ENCODE data around the gene GAREM1. TPM values are rescaled to one million over a fixed set of nuclear protein-coding genes. Genes with fewer than 3 reads are reported as not detected.
"Not testable (repeated sequence)": the region's sequence is repeated elsewhere in the genome, so short reads cannot be mapped to it uniquely, and the experiment has no call there.

Gene GAREM1
- total RNA-seq, 1 experiment from 2014 or later, result 0.41 TPM

DNA sequence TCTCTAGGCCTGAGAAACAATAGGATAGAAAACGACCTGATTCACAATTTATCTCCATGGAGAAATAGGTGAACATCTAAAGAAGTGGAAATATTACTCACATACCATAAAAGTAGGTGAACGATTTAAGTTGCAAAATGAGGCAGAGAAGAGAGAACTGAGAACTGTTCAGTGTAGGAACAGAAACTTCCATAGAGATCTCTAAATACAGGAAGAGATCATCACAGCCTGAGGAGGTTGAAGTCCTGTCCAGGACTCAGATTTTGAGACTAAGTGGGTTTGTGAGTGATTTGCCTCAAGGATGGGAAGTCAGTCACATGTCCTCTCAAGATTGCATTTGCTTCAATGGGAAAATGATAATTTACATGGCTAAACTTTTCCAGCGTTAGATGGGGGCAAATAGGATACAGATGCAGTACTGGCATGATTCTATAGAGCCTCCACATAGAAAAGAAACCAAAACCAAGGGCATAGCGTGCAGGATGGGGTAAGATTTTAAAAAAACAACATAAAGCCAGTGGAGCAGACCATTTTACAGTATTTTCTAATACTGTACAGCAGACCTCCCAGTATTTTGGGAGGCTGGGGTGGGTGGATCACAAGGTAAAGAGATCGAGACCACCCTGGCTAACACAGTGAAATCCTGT lies 212.0 kb downstream of the GAREM1 start:
- in situ Hi-C loops (cut with HindIII; ENCODE audit: low pct_unique_long_range_greater_than_20kb, low sequenced_read_pairs), result no loop called here
- DNase-seq (ENCODE audit: low read depth), result no peak

DNA sequence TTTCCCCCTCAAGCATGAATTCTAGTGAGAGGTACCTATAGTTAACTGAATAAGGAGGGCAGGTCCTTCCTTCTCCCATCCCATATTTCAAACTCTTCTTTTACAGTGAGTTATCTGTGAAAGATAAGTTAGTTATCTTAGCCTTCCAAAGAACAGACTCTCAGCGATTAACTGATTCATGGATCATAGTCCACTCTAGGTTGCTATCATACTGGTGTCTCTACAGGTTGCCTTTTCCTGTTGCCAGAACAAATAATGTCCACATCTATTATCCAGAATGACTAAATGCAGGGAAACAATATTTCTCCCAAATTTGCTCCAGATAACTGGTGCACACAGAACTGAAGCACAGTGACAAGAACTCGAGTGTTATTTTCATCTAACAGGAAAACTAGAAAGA lies 212.5 kb downstream of the GAREM1 start:
- in situ Hi-C loops (cut with HindIII; ENCODE audit: low pct_unique_long_range_greater_than_20kb, low sequenced_read_pairs), result no loop called here
- no peak for DNase-seq (ENCODE audit: low read depth)

DNA sequence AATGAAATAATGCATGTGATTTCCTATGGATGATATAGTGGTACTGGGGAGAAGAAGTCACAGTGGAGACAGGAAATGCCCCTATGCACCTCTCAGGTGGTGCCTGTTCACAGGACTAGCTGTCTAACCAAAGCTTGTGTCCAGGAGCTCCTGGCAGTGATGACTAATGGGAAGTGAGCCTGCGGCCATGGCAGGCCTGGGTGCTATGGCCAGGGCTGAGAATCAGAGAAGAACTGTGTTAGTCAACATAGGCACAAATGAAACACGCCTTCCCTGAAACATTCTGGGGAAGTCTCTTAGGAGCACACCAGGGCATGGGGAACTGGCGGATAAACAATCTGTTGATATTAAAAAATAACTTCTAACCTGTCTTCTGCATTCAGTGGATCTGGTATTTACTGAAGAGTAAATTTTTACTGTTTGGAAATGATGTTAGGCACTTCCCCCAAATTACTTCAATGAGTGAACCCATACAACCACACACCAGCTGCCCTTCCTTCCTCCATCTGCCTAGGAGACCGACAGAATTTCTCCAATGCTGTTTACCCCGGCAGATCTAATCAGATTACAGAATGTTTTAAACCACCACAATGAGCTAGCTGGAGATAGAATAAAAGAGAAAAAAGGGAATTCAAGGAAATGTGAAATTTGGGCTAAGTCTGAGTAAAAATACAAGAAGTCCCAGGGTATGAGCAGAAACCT lies 213.4 kb downstream of the GAREM1 start:
- in situ Hi-C loops (cut with HindIII; ENCODE audit: low pct_unique_long_range_greater_than_20kb, low sequenced_read_pairs), result no loop called here
- DNase-seq (ENCODE audit: low read depth), result no peak

DNA sequence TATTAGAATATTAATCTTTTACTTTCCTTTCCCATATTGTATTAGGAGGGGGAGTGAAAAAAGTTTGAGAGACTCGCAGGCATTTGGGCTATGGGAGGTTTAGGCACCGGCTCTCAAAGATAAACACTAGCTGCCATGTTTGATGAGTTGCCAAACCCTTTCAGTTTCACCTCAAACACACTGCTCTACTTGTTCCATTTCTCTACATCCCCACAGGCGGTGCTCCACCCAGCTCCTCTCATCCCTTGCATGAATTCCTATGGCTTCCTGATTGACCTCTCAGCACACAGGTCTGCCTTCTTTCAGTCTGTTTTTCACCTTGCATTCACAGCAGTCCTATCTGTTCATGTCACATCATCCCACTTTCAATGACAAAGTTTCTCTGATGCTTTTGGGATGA lies 215.1 kb downstream of the GAREM1 start:
- in situ Hi-C loops (cut with HindIII; ENCODE audit: low pct_unique_long_range_greater_than_20kb, low sequenced_read_pairs), result no loop called here

DNA sequence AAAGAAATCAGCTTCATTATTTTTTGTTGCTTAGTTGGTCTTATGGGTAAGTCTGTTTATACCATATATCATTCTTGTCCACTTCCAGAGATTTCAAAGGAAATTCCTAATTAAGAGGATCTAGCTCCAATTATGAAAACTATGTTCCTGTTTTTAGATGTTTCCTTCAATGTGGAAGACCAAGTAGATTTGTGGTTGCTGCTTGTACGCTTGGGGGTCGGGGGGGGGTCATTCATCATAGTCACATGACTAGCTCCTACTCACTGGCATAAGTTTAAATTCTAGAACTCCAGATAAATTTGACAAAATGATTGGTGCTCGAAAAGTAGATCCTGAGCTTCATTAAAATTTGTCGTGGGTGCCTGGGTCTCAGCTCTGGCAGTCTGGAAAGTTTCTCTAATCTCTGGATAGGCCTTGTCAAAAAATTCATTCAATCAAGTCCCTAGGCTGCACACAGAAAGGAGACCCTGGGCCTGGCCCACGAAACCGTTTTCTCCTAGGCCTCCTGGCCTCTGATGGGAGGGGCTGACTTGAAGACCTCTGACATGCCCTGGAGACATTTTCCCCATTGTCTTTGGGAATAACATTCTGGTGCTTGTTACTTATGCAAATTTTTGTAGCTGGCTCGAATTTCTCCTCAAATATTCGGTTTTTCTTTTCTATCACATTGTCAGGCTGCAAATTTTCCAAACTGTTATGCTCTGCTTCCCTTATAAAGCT lies 218.4 kb downstream of the GAREM1 start:
- no peak for DNase-seq (ENCODE audit: low read depth)
- in situ Hi-C loops (cut with HindIII; ENCODE audit: low pct_unique_long_range_greater_than_20kb, low sequenced_read_pairs), result no loop called here

More for the DNA sequence above, 215.1 kb downstream of the GAREM1 start:
- no peak for DNase-seq (ENCODE audit: low read depth)

DNA sequence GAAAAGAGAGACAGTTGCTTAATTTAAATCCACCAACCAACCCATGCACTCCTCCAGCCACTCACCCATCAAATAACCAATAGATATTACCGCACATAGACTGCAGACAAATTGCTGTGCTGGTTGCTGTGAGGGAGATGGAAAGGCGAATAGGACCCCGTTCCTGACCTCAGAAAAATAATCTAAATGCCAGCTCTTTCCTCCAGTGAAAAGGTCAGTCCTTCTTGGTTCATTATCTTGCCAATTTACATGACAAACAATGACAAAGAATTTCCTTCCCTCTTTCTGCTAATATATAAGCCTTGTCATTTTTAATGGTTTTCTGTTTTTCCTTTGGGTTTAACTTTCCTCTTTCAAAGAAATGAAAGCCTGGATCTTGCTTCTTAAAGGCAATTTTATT lies 219.2 kb downstream of the GAREM1 start:
- in situ Hi-C loops (cut with HindIII; ENCODE audit: low pct_unique_long_range_greater_than_20kb, low sequenced_read_pairs), result no loop called here
- no peak for DNase-seq (ENCODE audit: low read depth)

DNA sequence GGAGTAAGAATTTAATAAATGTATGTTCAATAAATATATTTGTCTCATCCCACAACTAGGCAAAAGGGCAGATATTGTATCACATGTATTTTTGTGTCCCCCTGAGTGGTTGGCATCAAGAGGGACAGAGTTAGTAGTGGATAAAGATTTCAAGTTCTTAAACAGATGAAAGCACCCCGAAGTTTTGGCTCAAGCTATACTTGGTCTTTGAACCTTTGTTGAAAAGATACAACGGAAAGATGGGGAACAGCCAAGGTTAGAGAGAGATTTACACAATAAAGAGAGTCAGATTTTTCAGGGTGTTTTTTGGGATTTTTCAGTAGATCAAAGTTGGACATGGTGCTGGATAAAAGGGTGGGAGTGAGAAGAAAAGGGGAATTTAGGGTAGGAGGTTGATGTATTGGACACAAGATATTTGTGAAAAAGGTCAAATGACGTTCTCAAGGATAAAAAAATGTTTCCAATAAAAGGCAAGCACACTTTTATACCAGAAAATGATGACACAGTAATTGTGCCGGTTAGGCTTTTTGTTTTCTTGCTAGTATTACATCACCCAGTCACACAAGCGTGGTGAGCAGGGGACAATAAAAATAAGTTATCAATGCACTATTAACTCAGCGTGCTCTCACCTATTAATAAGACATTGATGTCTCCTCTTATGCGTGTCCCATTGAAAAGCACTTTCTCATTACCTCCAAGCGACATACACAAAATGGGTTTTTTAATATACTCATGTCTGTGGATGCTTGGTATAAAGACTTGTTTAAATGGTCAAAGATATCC lies 221.3 kb downstream of the GAREM1 start:
- in situ Hi-C loops (cut with HindIII; ENCODE audit: low pct_unique_long_range_greater_than_20kb, low sequenced_read_pairs), result no loop called here
- DNase-seq (ENCODE audit: low read depth), result no peak

DNA sequence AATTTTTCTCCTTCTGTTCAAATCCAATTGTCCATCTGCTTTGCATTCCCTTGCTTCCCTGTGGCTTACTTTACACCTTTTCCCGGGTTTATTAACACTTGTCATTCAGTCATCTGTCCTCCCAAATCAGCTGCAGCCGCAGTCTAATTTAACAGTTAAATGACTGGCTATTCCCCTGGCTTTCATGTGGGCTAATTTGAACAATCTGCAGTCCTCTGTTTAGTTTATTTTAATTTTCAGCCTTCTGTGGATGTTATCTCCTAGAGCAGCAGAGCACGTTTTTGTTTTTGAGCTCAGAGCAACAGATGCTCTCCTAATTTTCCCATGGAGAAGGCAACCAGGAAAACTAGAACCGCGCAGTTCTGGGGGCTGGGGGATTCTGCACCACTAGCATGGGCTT lies 225.8 kb downstream of the GAREM1 start:
- DNase-seq (ENCODE audit: low read depth), result no peak
- in situ Hi-C loops (cut with HindIII; ENCODE audit: low pct_unique_long_range_greater_than_20kb, low sequenced_read_pairs), result no loop called here

- in situ Hi-C loops (cut with HindIII; ENCODE audit: low pct_unique_long_range_greater_than_20kb, low sequenced_read_pairs), result no loop called here
- DNase-seq (ENCODE audit: low read depth), result no peak
These were observed 227.3 kb downstream of the GAREM1 start for GRCh38 chr18:32243358-32243757.

GRCh38 chr18:32242395-32242794 lies 228.3 kb downstream of the GAREM1 start:
- no peak for DNase-seq (ENCODE audit: low read depth)
- in situ Hi-C loops (cut with HindIII; ENCODE audit: low pct_unique_long_range_greater_than_20kb, low sequenced_read_pairs), result no loop called here

DNA sequence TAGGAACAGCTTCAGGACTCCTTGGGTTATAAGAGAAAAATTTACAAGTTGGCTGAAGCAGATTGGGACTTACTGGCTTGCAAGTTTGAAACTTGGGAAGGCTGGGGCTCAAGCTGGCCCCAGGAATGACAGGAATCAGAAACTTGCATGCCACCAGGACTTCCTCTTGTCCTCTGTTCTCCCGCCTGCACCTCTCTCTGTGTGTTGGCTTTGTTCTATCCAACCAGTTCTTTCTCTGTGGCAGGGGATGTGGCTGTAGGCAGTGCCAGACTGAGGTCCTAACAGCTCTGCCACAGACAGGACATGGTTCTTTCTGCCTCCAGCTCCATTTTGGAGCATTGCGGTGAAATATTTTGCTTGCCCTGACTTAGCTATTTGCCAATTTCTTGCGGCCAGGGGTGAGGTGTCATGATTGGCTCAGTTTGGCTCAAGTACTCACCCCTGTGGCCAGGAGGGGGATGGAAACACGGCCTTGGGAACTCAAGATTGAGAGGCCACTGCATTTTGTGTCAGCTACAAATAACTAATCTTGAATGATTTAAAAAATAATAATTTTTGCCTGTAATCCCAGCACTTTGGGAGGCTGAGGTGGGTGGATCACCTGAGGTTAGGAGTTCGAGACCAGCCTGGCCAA lies 231.9 kb downstream of the GAREM1 start:
- in situ Hi-C loops (cut with HindIII; ENCODE audit: low pct_unique_long_range_greater_than_20kb, low sequenced_read_pairs), result no loop called here
- DNase-seq (ENCODE audit: low read depth), result no peak

- DNase-seq (ENCODE audit: low read depth), result no peak
- in situ Hi-C loops (cut with HindIII; ENCODE audit: low pct_unique_long_range_greater_than_20kb, low sequenced_read_pairs), result no loop called here
These were observed 233.6 kb downstream of the GAREM1 start for GRCh38 chr18:32237049-32237448.

- in situ Hi-C loops (cut with HindIII; ENCODE audit: low pct_unique_long_range_greater_than_20kb, low sequenced_read_pairs); DNase-seq (ENCODE audit: low read depth): not testable (repeated sequence)
These were observed 237.3 kb downstream of the GAREM1 start for GRCh38 chr18:32233348-32233747.

- no peak for DNase-seq (ENCODE audit: low read depth)
- in situ Hi-C loops (cut with HindIII; ENCODE audit: low pct_unique_long_range_greater_than_20kb, low sequenced_read_pairs), result no loop called here
These were observed 251.2 kb downstream of the GAREM1 start for GRCh38 chr18:32219431-32220018.

GRCh38 chr18:32216390-32216789 lies 254.3 kb downstream of the GAREM1 start:
- no peak for DNase-seq (ENCODE audit: low read depth)
- in situ Hi-C loops (cut with HindIII; ENCODE audit: low pct_unique_long_range_greater_than_20kb, low sequenced_read_pairs), result no loop called here

- no peak for DNase-seq (ENCODE audit: low read depth)
- in situ Hi-C loops (cut with HindIII; ENCODE audit: low pct_unique_long_range_greater_than_20kb, low sequenced_read_pairs), result no loop called here
These were observed 257.0 kb downstream of the GAREM1 start for GRCh38 chr18:32213693-32214092.
